ENCODE measurements around the gene CDKN2AIP. TPM values are rescaled to one million over a fixed set of nuclear protein-coding genes. Genes with fewer than 3 reads are reported as not detected.
"Not testable (repeated sequence)": the region's sequence is repeated elsewhere in the genome, so short reads cannot be mapped to it uniquely, and the experiment has no call there.

The CDKN2AIP gene
- total RNA-seq, 1 experiment from 2014 or later = 18.9 TPM

- no peak for DNase-seq (ENCODE audit: low read depth)
Measured at GRCh38 chr4:183413234-183414200, 30.9 kb upstream of the CDKN2AIP start.

GRCh38 chr4:183416879-183417755 is 27.3 kb upstream of the CDKN2AIP start:
- no peak for DNase-seq (ENCODE audit: low read depth)

DNA sequence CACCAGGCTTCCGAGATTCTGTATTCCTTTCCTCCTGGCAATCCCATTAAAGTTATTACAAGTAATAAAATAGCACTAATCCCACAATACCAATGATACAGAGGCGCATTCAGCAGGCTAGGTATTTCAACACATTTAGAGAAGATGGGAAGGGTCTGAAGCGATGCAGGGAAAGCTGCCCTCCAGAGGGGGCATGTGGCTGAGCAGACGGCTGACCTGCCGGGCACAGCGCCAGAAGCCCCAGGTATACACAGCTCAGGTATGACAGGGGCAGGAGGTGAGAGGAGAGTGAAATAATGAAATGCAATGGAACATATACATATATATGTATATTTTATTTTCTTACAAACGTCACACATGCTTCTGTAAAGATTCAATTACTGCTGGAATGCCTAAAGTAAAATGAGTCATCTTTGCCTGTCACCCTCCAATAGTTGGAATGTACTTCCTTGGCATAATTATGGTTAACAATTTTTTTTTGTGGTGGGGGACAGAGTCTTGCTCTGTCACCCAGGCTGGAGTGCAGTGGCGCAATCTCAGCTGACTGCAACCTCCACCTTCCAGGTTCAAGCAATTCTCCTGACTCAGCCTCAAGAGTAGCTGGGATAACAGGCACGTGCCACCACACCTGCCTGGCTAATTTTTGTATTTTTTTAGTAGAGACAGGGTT is 21.3 kb upstream of the CDKN2AIP start:
- DNase-seq (ENCODE audit: low read depth) = peak; percentile 22

DNA sequence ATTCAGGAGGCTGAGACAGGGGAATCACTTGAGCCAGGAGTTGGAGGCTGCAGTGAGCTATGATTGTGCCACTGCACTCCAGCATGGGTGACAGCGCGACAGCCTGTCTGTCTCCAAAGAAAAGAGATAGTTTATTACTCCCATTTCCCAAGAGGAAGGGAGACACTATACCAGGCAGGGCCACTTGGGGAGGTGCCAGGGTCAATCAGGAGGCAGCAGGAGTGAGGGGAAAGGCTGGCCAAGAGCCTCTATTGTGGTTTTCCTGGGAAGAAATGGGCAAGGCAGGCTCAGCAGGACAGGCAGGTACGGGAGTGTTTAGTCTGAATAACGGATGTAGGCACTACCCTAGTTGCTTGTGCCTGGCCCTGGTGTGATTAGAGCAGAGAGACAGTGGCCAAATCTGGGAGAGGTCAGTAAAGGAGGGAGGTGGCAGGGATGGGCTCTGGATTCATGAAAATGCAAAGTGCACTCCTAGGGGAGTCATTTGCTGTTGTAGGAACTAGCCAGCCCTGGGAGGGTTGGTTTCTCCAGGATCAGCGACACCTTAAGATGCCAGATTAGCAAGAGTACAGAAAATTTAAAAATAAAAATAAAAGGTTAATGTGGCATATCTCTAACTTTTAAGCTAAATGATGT is 20.2 kb upstream of the CDKN2AIP start:
- DNase-seq (ENCODE audit: low read depth) = no peak

GRCh38 chr4:183426507-183426906 is 17.9 kb upstream of the CDKN2AIP start:
- DNase-seq (ENCODE audit: low read depth) = no peak

GRCh38 chr4:183429489-183429888 is 14.9 kb upstream of the CDKN2AIP start:
- no peak for DNase-seq (ENCODE audit: low read depth)

- no peak for DNase-seq (ENCODE audit: low read depth)
Measured at GRCh38 chr4:183430317-183430993, 14.0 kb upstream of the CDKN2AIP start.

- DNase-seq (ENCODE audit: low read depth) = no peak
Measured at GRCh38 chr4:183430994-183431347, 13.5 kb upstream of the CDKN2AIP start.

DNA sequence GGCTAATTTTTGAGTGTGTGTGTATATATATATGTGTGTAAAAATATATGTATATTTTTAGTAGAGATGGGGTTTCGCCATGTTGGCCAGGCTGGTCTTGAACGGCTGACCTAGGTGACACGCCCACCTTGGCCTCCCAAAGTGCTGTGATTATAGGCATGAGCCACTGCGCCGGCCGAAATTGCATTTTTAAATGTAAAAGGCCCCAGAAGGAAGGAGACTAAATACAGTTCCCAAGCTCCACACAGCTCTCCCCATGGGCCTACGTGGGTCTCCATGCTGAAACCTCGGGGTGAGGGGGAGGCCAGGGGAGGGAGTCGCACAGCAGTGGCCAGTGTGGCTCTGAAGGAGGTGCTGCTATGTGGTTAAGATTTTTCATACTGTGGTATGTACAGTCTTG is 12.8 kb upstream of the CDKN2AIP start:
- no peak for DNase-seq (ENCODE audit: low read depth)

GRCh38 chr4:183433183-183433582 is 11.3 kb upstream of the CDKN2AIP start:
- not testable (repeated sequence) for DNase-seq (ENCODE audit: low read depth)

- no peak for DNase-seq (ENCODE audit: low read depth)
Measured at GRCh38 chr4:183434264-183434663, 10.2 kb upstream of the CDKN2AIP start.

- no peak for DNase-seq (ENCODE audit: low read depth)
Measured at GRCh38 chr4:183434666-183435190, 9.7 kb upstream of the CDKN2AIP start.

GRCh38 chr4:183435803-183436202 is 8.6 kb upstream of the CDKN2AIP start:
- no peak for DNase-seq (ENCODE audit: low read depth)

GRCh38 chr4:183436417-183436816 is 8.0 kb upstream of the CDKN2AIP start:
- DNase-seq (ENCODE audit: low read depth) = no peak

DNA sequence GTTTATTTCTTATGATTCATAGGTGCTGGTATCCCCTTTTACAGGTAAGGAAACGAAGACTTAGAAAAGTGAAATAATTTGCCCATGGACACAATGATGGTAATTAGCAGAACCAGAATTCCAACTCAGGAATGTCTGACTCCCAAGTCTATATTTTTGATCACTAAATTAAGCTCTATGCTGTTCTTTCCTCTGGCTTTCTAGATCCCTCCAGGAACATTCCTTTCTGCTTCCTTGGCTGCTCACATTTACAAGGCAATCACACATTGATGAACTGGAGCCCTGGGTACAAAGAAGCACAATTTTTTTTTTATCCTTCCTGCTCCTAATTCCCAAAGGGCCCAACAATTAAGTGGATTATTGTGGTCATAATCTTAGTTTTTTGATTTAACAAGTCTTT is 7.0 kb upstream of the CDKN2AIP start:
- DNase-seq (ENCODE audit: low read depth) = no peak

DNA sequence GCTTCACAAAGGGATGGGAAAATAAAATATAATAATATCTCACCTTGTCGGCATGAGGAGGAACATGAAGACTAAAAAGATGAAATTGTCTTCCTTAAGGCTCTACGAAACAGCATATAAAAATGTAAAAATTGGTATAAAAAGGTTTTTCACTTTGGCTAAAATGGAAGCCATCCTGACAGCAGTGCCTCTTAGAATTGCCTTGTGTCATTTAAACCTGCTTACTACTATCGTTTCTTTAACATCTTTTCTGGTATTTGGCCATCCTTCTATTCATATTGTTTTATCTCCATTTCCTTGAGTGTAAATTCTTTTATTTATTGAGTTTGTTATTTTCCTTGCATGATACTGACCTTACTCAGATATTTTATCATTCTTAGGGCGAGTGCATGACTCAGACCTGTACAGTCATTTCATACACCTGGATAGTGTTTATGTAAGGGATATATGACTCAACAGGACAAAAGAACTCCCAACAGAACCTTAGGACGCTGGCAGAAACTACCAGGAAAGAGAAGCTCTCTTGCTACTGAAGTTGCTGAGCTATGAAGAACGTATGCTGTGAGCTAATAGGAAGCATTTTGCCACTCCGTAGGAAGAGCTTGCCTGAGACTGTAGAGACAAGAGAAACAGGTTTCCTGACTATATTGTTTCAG is 5.8 kb upstream of the CDKN2AIP start:
- DNase-seq (ENCODE audit: low read depth) = peak; percentile 49

GRCh38 chr4:183441276-183441675 is 3.2 kb upstream of the CDKN2AIP start:
- no peak for DNase-seq (ENCODE audit: low read depth)

DNA sequence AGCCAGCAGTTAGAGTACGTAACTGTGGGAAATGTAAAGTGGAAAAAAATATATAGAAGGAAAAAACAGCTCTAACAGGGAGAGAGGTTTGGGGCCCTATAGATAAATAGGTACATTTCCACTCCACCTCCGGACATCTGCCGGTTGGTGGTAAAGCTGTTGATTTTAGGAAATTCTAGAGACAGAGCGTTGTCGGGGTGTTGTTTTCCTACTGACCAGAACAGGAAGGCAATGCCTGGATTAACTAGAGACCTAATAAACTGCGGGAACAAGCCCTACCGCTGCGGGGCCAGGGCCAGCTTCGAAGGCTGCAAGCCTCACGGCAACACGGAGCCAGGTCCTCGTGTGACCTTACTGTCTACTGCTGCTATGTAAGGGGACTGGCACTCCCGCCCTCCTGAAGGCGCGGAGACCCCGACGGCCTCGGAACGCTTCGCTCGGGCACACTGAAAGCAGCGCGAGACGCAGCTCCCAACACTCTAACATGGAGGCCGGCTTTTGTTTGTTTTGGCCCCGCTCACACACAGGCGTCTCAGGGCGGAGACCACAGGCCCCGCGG is 702 bp upstream of the CDKN2AIP start:
- DNase-seq (ENCODE audit: low read depth) = no peak

DNA sequence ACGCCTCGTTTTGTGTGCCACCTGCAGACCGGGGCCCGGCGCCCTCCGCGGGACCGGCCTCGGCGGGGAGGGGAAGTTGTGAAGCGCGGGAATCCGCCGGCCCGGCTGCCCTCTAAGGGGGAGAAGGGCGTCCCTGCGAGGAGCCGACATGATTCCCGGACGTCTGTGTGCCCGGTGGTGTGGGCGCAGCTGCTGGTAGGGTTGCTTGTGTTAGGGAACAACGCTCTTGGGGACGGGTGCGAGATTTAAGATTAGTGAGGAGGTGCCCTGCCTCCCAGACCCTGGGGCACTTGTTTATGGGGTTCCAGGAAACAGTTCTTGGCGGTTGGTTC is 627 bp downstream of the CDKN2AIP start:
- peak; percentile 30 for DNase-seq (ENCODE audit: low read depth)

DNA sequence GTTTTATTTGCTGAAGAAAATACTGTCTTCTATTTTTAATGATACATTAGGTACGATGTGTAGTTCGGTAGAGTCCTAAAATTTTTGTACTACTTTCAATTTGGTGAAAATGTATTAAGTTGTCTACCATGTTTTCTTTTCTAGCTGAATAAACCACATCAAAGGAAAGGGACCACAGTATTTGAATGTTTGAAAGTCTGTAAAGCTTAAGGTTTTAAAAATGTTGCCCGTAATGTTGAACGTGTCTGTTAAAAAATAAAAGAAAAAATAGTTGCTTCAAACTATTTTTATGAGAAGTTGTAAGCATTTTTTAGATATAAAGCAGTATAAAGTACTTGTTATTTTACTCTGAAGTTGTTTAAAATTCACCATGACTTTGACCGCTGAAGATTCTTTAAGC is 3.2 kb downstream of the CDKN2AIP start:
- DNase-seq (ENCODE audit: low read depth) = no peak

Measured in LHCN-M2 (cell line).